Right lobe of liver (tissue), 6 donors: ENCODE measurements around the gene MYOF. TPM values are rescaled to one million over a fixed set of nuclear protein-coding genes. Genes with fewer than 3 reads are reported as not detected.
"Not testable (repeated sequence)": the region's sequence is repeated elsewhere in the genome, so short reads cannot be mapped to it uniquely, and the experiment has no call there.

Experiments
- ATAC-seq, 4 donors: fragments of 200-7000 bp; cut with Tn5 transposase; one replicate each; pipeline ENCODE4 v1.9.1; 2020; ENCODE audit warnings: mild to moderate bottlenecking in 4 of 4, moderate library complexity in 4 of 4
- DNase-seq, 3 donors: peaks; one replicate each; pipeline ENCODE4 v3.0.0-alpha.2; 2020
- H3K27ac ChIP-seq, 3 donors: fragments of 200-600 bp; one replicate each; pipeline ENCODE4 v1.8.0; 2022
- H3K27me3 ChIP-seq, 2 donors: fragments of 200-600 bp; one replicate each; pipeline ENCODE4 v1.8.0; 2022
- H3K36me3 ChIP-seq, 4 donors: fragments of 200-600 bp; sonication (generic) in 1 of 4; one replicate each; pipeline versions ENCODE4 v1.5.1 to v1.8.0; 2017 to 2022; ENCODE audit warnings: control low read depth in 1 of 4
- H3K4me1 ChIP-seq, 4 donors: fragments of 200-600 bp; sonication (generic) in 1 of 4; one replicate each; pipeline versions ENCODE4 v1.5.1 to v1.8.0; 2017 to 2022; ENCODE audit warnings: control low read depth in 1 of 4
- H3K4me3 ChIP-seq, 3 donors: fragments of 200-600 bp; one replicate each; pipeline ENCODE4 v1.8.0; 2022
- H3K9me3 ChIP-seq, 4 donors: fragments of 200-600 bp; sonication (generic) in 1 of 4; one replicate each; pipeline versions ENCODE4 v1.5.1 to v1.8.0; 2017 to 2022; ENCODE audit warnings: control low read depth in 1 of 4
- POLR2A ChIP-seq: fragments of 450-650 bp; IDR thresholded peaks from one replicate; pipeline ENCODE4 v1.6.1; 2017; ENCODE audit warnings: antibody characterized with exemption, mild to moderate bottlenecking
- WGBS: methylation state at CpG from one replicate; pipeline ENCODE4 v1.1.6; 2018; ENCODE audit warnings: low coverage, low lambda C conversion rate; ENCODE audit not compliant: insufficient coverage; ENCODE audit errors: missing lambda C conversion rate; 5-methylcytosine and 5-hydroxymethylcytosine counted together
- intact Hi-C, 2 donors: fragments of 100-400 bp; cut with DNase I; formaldehyde crosslinking; loops; one replicate each; pipeline versions ENCODE4 v1.11.2 to v1.14.1; 2022
- total RNA-seq, 6 experiments: library from RNA; depleted of rRNA in 2 of 6; stranded (reverse); fragments of >200 nt in 2 of 6; fragmentation: NEBNext Ultra II Directional in 3 of 6; extraction: Animal tissue kit (Norgen Biotek cat#: 25700) in 3 of 6; gene quantifications; one replicate each; pipeline versions ENCODE4 v1.1.0 to v1.2.4, GENCODE V29; 2016 to 2023
- TF ChIP-seq, protein P1 (sequence below), 4 donors: fragments of 200-600 bp in 3 of 4; fragments of 450-650 bp in 1 of 4; IDR thresholded peaks; one replicate each; pipeline versions ENCODE4 v1.5.1 to v1.8.0; 2016 to 2022; ENCODE audit warnings: antibody characterized with exemption in 4 of 4, mild to moderate bottlenecking in 2 of 4
- donor health status: DM: no; HTN: yes; CAD: no.
- donor health status: DM: no; HTN: no; CAD: no.
- donor health status: DM: no; HTN: no; CAD: no.
- donor health status: DM: no; HTN: yes; CAD: no.
- donor health status: DM: no; HTN: yes; CAD: no.

The MYOF gene
- total RNA-seq, 6 experiments from 2014 or later, result 1.9 to 14.6 (median 3.2) TPM

DNA sequence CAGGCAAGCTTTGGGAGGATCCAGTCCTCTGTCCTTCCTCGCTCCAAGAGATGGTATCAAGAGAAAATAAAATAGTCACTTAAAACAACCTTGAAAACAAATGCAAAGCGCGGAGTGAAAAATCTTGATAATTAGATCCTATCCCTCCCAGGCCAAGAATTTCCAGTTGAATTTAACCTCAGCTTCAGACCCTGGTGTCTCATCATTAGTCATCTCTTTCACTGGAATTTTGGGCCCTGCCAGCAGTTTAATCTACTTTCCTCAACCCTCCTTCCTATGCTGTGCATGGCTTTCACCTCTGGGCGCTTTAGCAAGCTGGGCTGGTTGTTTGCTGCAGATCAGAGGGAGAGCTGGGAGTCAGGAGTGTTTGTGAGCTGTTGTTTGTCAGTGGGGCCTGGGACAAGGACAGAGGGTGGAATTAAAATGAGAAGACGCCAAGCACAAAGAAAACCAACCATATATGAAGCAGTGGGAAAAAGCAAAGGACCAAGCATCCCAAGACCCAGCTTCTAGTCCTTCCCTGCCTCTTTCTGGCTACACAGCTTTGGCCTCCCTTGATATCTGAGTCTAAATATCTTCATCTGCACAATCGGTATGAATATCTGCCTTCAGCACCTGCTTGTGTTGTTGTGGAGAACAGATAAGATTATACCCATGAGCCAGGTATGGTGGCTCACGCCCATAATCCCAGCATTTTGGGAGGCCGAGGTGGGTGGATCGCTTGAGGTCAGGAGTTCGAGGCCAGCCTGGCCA is 13.5 kb downstream of the MYOF start:
- peaks cover 0 to 4% (median under 1%) of the 10 kb centered on the region in 4 donors for H3K4me1 ChIP-seq
- H3K9me3 ChIP-seq, result no peaks in the 10 kb centered on the region
- DNase-seq (no peak), ATAC-seq (no peak)
- no peak overlapping the region for H3K27ac ChIP-seq
- intact Hi-C loops, result no loop called here
- no peak for TF ChIP-seq POLR2A
- TF ChIP-seq, protein P1, sequence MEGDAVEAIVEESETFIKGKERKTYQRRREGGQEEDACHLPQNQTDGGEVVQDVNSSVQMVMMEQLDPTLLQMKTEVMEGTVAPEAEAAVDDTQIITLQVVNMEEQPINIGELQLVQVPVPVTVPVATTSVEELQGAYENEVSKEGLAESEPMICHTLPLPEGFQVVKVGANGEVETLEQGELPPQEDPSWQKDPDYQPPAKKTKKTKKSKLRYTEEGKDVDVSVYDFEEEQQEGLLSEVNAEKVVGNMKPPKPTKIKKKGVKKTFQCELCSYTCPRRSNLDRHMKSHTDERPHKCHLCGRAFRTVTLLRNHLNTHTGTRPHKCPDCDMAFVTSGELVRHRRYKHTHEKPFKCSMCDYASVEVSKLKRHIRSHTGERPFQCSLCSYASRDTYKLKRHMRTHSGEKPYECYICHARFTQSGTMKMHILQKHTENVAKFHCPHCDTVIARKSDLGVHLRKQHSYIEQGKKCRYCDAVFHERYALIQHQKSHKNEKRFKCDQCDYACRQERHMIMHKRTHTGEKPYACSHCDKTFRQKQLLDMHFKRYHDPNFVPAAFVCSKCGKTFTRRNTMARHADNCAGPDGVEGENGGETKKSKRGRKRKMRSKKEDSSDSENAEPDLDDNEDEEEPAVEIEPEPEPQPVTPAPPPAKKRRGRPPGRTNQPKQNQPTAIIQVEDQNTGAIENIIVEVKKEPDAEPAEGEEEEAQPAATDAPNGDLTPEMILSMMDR (IDR thresholded peaks at IDR 0.05), result no peak
- 76% methylated on average over 7 of the region's 10 CpGs for WGBS
- no peaks in the 10 kb centered on the region for H3K36me3 ChIP-seq
- H3K4me3 ChIP-seq, result no peak overlapping the region
- no peaks in the 10 kb centered on the region for H3K27me3 ChIP-seq

DNA sequence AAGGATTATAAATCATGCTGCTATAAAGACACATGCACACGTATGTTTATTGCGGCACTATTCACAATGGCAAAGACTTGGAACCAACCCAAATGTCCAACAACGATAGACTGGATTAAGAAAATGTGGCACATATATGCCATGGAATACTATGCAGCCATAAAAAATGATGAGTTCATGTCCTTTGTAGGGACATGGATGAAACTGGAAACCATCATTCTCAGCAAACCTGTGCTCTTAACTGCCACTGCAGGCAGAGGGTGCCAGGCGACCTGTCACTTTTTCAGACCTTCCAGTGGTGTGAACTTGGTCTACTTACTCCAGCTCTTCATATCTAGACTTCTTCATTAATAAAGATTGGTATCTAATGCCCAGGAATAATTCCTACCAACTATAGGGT is 14.5 kb downstream of the MYOF start:
- H3K4me1 ChIP-seq, H3K27me3 ChIP-seq, H3K36me3 ChIP-seq, DNase-seq, H3K27ac ChIP-seq, H3K9me3 ChIP-seq, H3K4me3 ChIP-seq, ATAC-seq, intact Hi-C loops: not testable (repeated sequence)
- 80% methylated on average over 1 of the region's 4 CpGs for WGBS

DNA sequence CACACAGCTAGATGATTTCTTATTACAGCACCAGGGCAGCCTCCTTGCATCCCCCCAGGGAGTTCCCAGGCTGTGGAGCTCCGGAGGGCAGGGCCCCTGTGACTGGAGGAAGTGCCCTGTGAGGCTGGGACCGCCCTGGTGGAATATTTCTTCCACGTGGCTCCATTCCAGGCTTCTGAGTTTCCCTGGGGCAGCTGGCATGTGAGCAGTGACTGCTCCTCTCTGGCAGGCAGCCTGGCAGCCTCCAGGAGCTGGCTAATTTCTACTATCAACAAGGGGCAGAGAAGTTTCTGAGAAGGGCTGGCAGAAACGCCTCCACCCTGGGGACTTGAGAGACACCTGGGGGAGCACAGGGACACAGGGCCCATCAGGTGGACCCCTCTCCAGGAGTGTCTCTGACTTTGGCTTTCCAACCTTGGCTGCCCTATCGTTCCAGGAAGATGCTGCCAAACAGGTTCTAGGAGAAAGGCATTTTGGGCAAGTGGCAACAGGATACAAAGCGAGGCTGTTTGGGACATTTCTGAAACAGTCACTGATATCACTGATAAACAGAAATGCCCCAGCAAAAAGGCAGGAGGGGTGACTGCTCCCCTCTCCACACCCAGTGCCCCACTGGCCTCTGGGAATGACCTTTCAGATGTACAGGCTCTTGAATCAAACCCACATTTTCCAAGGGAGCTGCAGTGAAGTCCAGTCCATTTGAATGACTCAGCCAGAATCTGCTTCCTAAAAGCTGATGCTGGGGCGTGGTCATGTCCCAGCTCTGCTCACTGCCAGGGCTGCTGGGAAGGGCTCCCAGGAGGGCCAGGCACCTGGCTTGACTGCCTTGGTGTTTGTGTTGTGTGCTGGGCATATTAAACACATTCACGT is 16.1 kb downstream of the MYOF start:
- Histone ChIP-seq H3K36me3 (no peaks in the 10 kb centered on the region), H3K9me3 (no peaks in the 10 kb centered on the region), H3K27me3 (no peaks in the 10 kb centered on the region), H3K4me1 (peaks cover 0 to 4% (median under 1%) of the 10 kb centered on the region in 4 donors), H3K27ac (peak overlapping the region; percentile 14 to 40 (median 39)), H3K4me3 (no peak overlapping the region)
- no peak for TF ChIP-seq POLR2A
- TF ChIP-seq, protein P1 (IDR thresholded peaks at IDR 0.05), result no peak
- ATAC-seq (peak; percentile 26 to 86 (median 80)), DNase-seq (peak in 2 of 3 donors; percentile 69 to 76)
- 12% methylated on average over 3 of the region's 8 CpGs for WGBS
- intact Hi-C loops, result no loop called here

DNA sequence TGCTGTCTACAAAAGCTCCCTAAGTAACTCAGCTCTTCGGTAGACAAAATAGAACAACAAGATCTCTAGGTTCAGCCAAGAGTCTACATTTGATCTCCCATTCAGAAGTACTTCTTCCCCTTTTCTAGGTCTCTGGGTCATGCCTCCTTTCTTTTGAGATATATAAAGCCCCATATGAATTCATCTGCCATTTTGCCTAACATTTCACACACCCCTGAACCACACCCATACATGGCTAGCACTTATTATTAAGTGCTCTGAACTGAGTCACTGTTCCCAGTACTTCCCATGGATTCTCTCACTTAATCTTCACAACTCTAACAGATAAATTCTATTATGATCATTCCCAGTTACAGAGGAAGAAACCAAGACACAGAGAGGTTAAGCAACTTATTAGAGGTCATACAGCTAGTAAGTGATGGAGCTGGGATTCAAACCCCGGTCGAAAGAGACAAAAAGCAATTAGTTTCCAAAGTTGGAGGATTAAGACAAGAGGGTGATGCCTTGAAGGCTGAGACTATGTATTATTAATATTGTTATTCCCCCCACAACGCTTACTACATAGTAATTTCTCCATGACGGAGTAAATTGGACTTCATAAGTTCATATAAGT is 17.3 kb downstream of the MYOF start:
- Histone ChIP-seq H3K9me3 (no peaks in the 10 kb centered on the region), H3K4me3 (no peak overlapping the region), H3K4me1 (peaks cover 0 to 4% (median under 1%) of the 10 kb centered on the region in 4 donors), H3K36me3 (no peaks in the 10 kb centered on the region), H3K27ac (peak overlapping the region in 1 of 3 donors; percentile 6), H3K27me3 (no peaks in the 10 kb centered on the region)
- no peak for DNase-seq
- WGBS, result 83% methylated on average over 5 of the region's 5 CpGs
- intact Hi-C loops, result no loop called here
- TF ChIP-seq, protein P1 (IDR thresholded peaks at IDR 0.05), result no peak
- no peak for TF ChIP-seq POLR2A
- no peak for ATAC-seq
